GM12891 (cell line): ENCODE measurements around the gene ELAC1.

Source experiments
- PAX5 ChIP-seq: IDR thresholded peaks from 2 replicates; pipeline ENCODE4 v1.6.1; 2011; ENCODE audit warnings: low read length, moderate library complexity, mild to moderate bottlenecking; ENCODE audit not compliant: insufficient read depth, severe bottlenecking
- POLR2A ChIP-seq: IDR thresholded peaks from 2 replicates; pipeline ENCODE4 v1.6.1; 2011; ENCODE audit warnings: low read depth, low read length, control low read depth
- POLR2AphosphoS5 ChIP-seq: IDR thresholded peaks from 2 replicates; pipeline ENCODE4 v1.6.1; 2011; ENCODE audit warnings: low read depth, low read length, control low read depth
- POU2F2 ChIP-seq: IDR thresholded peaks from 2 replicates; pipeline ENCODE4 v1.6.1; 2011; ENCODE audit warnings: low read depth, mild to moderate bottlenecking, control low read depth, low read length, moderate library complexity
- SPI1 ChIP-seq: IDR thresholded peaks from 2 replicates; pipeline ENCODE4 v1.6.1; 2011; ENCODE audit warnings: low read depth, low read length, control low read depth
- TAF1 ChIP-seq: IDR thresholded peaks from 2 replicates; pipeline ENCODE4 v1.6.1; 2011; ENCODE audit warnings: low read depth, low read length, control low read depth

DNA sequence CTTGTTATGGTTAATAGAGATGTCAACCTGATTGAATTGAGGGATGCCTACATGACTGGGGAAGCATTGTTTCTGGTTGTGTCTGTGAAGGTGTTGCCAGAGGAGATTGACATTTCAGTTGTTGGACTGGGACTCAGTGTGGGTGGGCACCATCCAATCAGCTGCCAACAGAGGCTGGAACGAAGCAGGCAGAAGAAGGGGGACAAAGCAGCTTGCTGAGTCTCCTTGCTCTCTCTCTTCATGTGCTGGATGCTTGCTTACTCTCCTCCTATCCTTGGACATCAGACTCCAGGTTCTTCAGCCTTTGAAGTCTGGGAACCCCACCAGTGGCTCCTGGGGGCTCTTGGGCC is 39.9 kb downstream of the ELAC1 start:
- no peak for TF ChIP-seq POLR2AphosphoS5
- TF ChIP-seq TAF1 = no peak
- TF ChIP-seq POLR2A = no peak
- TF ChIP-seq POU2F2 = no peak
- TF ChIP-seq SPI1 = no peak
- no peak for TF ChIP-seq PAX5
